ENCODE results near the gene MAP3K20. TPM values are rescaled to one million over a fixed set of nuclear protein-coding genes. Genes with fewer than 3 reads are reported as not detected.

MAP3K20 gene
- total RNA-seq, 2 experiments from 2014 or later, result 8.0 to 10.2 TPM

DNA sequence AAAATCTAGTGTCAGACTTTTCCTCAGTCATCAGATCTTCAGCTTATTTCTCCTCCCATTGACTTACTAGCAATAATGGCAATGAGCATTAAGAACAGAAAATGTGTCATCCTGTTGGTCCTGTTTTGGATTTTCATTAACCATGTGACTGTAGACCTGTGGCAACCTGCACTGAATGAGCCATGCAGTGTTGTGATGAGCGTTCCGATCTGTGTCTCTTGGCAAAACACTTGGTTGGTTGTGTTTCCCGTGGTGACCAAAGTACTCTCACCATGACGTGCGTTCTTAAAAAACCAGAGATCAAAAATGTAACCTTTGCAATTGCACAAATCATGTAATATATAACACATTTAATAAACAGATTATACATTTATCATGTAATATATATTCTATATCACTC, 138.6 kb downstream of the MAP3K20 start:
- H3K4me1 Mint-ChIP-seq (ENCODE audit: low read depth), result peaks cover 9% of the 10 kb centered on the region
- no peaks in the 10 kb centered on the region for H3K9me3 Mint-ChIP-seq
- ATAC-seq (no peak), DNase-seq (no peak)
- TF ChIP-seq, protein P1, sequence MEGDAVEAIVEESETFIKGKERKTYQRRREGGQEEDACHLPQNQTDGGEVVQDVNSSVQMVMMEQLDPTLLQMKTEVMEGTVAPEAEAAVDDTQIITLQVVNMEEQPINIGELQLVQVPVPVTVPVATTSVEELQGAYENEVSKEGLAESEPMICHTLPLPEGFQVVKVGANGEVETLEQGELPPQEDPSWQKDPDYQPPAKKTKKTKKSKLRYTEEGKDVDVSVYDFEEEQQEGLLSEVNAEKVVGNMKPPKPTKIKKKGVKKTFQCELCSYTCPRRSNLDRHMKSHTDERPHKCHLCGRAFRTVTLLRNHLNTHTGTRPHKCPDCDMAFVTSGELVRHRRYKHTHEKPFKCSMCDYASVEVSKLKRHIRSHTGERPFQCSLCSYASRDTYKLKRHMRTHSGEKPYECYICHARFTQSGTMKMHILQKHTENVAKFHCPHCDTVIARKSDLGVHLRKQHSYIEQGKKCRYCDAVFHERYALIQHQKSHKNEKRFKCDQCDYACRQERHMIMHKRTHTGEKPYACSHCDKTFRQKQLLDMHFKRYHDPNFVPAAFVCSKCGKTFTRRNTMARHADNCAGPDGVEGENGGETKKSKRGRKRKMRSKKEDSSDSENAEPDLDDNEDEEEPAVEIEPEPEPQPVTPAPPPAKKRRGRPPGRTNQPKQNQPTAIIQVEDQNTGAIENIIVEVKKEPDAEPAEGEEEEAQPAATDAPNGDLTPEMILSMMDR (IDR thresholded peaks at IDR 0.05), result no peak
- POLR2A ChIA-PET, result no interaction called here
- intact Hi-C loops (cut with micrococcal nuclease), result no loop called here
- no peak overlapping the region for H3K27ac Mint-ChIP-seq
- H3K4me3 Mint-ChIP-seq, result no peak overlapping the region
- no peaks in the 10 kb centered on the region for H3K36me3 Mint-ChIP-seq (ENCODE audit: low read depth)
- CTCF ChIA-PET, result interaction anchor here (1.2 to 7.2 kb wide), 2 partner anchors 186 to 243 kb away, joined by 4 to 78 read pairs; no protein-coding TSS in a partner anchor
- peaks cover 2% of the 10 kb centered on the region for H3K27me3 Mint-ChIP-seq

DNA sequence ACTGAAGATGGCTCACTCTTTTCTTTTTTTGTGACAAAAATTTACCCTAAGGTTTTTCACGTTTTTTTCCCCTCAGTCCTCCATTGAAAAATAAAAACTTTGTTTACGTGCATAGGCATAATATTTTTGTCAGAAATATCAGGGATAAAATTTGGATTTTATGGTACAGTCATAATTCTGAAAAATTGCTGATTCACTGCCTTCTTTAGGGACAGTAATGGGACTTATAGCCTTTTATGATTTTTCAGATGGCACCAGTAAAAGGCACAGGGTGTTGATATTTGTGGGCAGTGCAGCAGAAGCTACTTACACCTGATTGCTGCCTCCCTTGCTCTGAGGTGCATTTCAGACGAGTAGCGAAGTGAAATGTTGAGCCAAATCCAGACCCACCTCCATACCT, 139.7 kb downstream of the MAP3K20 start:
- peaks cover 2% of the 10 kb centered on the region for H3K27me3 Mint-ChIP-seq
- POLR2A ChIA-PET, result no interaction called here
- TF ChIP-seq, protein P1 (IDR thresholded peaks at IDR 0.05), result no peak
- H3K9me3 Mint-ChIP-seq, result no peaks in the 10 kb centered on the region
- ATAC-seq, result no peak
- no peak for DNase-seq
- intact Hi-C loops (cut with micrococcal nuclease), result no loop called here
- H3K36me3 Mint-ChIP-seq (ENCODE audit: low read depth), result no peaks in the 10 kb centered on the region
- H3K4me1 Mint-ChIP-seq (ENCODE audit: low read depth), result peaks cover 7% of the 10 kb centered on the region
- no peak overlapping the region for H3K4me3 Mint-ChIP-seq
- no peak overlapping the region for H3K27ac Mint-ChIP-seq
- CTCF ChIA-PET, result interaction anchor here (7.2 kb wide), 1 partner anchor 187 kb away, joined by 78 read pairs; no protein-coding TSS in a partner anchor

DNA sequence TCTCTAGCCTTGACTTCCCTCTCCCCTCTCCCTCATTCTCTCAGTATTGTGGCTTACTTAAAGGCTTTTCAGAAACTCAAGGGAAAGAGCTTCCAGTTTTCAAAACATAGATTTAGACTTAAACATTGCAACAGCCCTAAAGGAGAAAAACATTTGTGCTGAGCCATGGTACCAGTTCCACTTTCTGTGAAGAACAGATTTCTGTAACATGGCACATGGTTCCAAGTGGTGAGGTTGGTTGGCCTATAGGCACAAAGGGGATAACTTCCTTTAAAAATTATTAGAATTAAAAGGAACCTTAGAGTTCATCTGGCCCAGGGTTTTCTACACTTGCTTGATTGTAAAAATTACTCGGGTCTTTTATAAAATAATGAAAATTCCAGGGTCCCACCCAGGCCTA, 140.4 kb downstream of the MAP3K20 start:
- Mint-ChIP-seq H3K4me1 (ENCODE audit: low read depth) (peaks cover 5% of the 10 kb centered on the region), H3K9me3 (no peaks in the 10 kb centered on the region), H3K27ac (no peak overlapping the region), H3K36me3 (ENCODE audit: low read depth) (no peaks in the 10 kb centered on the region), H3K4me3 (no peak overlapping the region), H3K27me3 (peaks cover 2% of the 10 kb centered on the region)
- TF ChIP-seq, protein P1 (IDR thresholded peaks at IDR 0.05), result no peak
- DNase-seq, result no peak
- POLR2A ChIA-PET, result interaction anchor here (0.6 kb wide), 1 partner anchor 548 kb away, joined by 4 read pairs; no protein-coding TSS in a partner anchor
- CTCF ChIA-PET, result interaction anchor here (0.9 to 7.2 kb wide), 3 partner anchors 60 to 188 kb away, joined by 3 to 78 read pairs (median 3); no protein-coding TSS in a partner anchor
- intact Hi-C loops (cut with micrococcal nuclease), result no loop called here
- no peak for ATAC-seq

DNA sequence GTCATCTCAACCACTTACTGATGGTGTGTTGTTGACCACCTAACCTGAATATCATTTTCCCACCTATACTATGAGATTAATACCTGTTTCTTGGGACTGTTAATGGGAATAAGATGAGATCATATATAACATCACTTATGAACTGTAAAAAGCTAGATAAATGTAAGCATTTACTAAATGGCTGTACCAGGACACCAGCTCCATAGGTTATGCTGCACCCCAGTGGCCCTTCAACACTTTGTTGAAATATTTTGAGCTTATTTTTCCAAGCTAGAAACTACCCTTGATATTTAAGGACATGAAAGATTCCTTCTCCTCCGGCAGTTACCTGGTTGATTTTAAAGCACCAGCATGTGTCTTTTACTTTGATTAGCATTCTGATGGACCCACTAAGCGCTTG, 141.0 kb downstream of the MAP3K20 start:
- DNase-seq (no peak), ATAC-seq (no peak)
- intact Hi-C loops (cut with micrococcal nuclease), result no loop called here
- Mint-ChIP-seq H3K4me1 (ENCODE audit: low read depth) (peaks cover 5% of the 10 kb centered on the region), H3K27me3 (no peaks in the 10 kb centered on the region), H3K27ac (no peak overlapping the region), H3K36me3 (ENCODE audit: low read depth) (no peaks in the 10 kb centered on the region), H3K4me3 (no peak overlapping the region), H3K9me3 (no peaks in the 10 kb centered on the region)
- TF ChIP-seq, protein P1 (IDR thresholded peaks at IDR 0.05), result no peak
- POLR2A ChIA-PET, result no interaction called here
- CTCF ChIA-PET, result interaction anchor here (0.9 to 7.2 kb wide), 4 partner anchors 7 to 189 kb away, joined by 3 to 78 read pairs (median 16); no protein-coding TSS in a partner anchor

DNA sequence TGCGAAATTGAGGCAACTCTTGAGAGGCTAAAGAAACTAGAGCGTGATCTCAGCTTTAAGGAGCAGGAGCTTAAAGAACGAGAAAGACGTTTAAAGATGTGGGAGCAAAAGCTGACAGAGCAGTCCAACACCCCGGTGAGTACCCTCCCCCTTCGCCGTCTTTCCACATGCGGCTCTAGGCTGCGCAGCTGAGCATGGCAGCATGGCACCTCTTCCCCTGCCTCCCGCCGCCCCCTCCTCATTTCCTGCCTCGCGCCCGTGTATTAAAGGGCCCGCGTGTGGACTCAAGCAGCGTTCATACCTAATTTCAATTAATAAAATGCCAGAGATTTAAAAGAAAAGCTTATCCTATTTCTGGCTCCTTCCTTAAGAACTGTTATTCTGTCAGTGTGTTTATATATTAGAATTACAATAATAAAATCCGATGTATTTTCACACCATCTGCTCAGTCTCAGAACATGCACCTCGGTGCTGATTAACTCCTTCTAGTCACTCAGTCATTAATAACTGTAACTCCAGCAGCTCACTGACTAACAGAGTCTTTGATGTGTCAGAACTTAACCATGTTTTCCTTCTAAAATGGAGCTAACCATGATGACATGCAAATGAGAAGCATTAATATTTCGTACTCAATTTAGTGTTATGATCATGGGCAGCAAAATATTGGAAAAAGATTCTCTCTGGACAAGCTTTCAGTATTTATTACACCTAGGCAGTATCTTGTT, 141.6 kb downstream of the MAP3K20 start:
- Mint-ChIP-seq H3K27me3 (no peaks in the 10 kb centered on the region), H3K4me1 (ENCODE audit: low read depth) (peaks cover 5% of the 10 kb centered on the region), H3K27ac (no peak overlapping the region), H3K4me3 (no peak overlapping the region), H3K36me3 (ENCODE audit: low read depth) (no peaks in the 10 kb centered on the region), H3K9me3 (no peaks in the 10 kb centered on the region)
- CTCF ChIA-PET, result interaction anchor here (1.1 to 7.2 kb wide), 4 partner anchors 8 to 189 kb away, joined by 3 to 78 read pairs (median 17); no protein-coding TSS in a partner anchor
- intact Hi-C loops (cut with micrococcal nuclease), result no loop called here
- POLR2A ChIA-PET, result no interaction called here
- DNase-seq (no peak), ATAC-seq (no peak)
- TF ChIP-seq, protein P1 (IDR thresholded peaks at IDR 0.05), result no peak

Measured in activated CD8-positive, alpha-beta T cell treated with anti-CD3 and anti-CD28 coated beads for 36 hours (primary cell).